GM15510 (cell line): ENCODE measurements around the gene CHST15.

Experiments
- POLR2A ChIP-seq: IDR thresholded peaks from 3 replicates; pipeline ENCODE4 v1.6.1; 2011; ENCODE audit warnings: borderline replicate concordance; ENCODE audit not compliant: insufficient read length; ENCODE audit errors: extremely low read depth

The CHST15 gene

DNA sequence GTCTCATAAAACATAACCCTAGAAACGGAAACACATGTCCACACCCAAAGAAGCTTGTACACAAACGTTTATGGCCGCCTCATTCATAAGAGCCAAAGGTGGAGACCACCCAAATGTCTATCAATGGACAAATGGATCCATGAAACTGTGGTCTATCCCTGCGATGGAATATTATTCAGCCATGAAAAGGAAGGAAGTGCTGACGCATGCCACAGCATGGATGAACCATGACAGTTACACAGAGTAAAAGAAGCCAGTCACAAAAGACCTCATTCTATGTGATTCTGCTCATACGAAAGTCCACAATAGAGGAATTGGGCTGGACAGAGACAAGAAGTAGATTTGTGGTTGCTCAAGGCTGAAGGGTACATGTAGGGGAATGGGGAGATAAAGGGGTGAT is 10.8 kb downstream of the CHST15 start:
- TF ChIP-seq POLR2A: no peak

DNA sequence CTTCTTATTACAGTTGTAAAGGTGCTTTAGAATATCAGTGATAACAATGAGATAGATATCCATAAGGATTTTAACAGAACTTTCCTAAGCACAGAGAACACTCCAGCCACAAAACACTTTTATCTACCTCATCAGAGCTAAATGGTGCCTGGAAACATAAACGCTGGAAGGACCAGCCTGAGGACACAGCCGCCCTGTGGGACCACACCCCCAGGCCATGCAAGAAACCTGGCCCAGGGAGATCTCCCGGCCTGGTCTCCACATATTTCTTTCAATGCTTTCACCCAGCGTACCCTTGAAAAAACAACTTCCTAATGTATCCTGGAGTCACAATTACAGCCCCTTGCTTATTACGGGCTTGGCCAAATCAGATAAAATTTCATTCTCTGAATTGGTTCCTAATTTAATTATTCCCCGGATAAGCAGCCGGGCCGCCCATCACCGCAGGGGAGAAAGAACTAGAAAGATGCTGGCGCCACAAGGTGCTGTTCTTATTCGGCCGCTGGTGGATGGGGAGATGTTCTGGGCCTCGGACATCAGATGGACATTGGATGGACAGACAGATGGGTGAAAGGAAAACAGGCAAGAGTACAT is 11.8 kb downstream of the CHST15 start:
- TF ChIP-seq POLR2A: no peak

DNA sequence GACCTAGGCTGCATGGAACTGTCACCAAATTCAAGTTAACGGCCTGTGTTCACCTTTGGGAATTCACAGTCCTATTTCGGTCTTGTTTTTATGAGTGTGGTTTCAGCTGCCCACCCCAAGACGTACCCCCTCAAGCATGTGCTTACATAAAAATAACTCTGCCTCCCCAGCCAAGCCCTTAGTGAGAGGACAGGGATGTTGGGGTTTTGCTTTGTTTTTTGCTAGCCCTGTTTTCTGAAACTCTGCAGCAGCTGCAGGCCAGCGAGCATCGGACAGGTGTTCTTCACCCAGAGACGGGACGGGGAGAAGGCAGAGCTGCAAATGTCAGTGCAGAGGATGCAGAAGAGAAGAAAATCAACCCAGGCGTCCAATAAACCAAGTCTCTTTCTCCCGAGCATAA is 13.5 kb downstream of the CHST15 start:
- TF ChIP-seq POLR2A: no peak

DNA sequence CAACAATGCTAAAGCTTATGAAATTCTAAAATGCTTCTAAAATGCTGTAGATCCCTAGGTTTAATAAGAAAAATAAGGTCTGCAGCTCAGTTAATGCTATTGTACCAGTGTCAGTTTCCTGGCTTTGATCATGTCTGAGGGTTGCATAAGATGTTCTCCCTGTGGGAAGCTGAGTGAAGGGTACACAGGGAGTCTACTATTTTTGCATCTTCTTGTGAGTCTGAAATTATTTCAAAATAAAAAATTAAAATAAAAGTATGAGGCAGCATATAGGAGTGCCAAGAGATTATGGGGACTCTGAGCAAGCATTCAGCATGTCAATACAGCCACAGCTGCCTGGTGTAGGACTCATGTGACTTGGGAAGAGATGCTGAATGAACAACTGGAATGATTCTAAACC is 14.7 kb downstream of the CHST15 start:
- no peak for TF ChIP-seq POLR2A

DNA sequence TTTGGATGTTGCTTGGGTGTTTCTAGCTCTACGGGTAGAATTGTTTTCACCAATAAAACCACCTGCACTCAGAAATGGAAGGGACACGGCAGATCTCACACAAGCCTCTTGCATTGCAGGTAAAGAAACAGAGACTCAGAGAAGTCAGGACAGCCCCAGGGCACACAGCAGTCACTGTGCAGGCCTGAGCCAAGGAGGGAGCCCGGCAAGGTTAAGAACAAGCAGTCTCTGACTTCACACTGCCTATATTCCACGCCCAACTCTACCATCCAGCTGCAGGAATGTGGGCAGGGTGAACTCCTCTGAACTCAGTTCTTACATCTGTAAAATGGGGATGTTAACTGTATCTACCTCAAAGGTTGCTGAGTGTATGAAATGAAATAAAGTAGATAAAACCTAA is 15.4 kb downstream of the CHST15 start:
- TF ChIP-seq POLR2A: no peak

DNA sequence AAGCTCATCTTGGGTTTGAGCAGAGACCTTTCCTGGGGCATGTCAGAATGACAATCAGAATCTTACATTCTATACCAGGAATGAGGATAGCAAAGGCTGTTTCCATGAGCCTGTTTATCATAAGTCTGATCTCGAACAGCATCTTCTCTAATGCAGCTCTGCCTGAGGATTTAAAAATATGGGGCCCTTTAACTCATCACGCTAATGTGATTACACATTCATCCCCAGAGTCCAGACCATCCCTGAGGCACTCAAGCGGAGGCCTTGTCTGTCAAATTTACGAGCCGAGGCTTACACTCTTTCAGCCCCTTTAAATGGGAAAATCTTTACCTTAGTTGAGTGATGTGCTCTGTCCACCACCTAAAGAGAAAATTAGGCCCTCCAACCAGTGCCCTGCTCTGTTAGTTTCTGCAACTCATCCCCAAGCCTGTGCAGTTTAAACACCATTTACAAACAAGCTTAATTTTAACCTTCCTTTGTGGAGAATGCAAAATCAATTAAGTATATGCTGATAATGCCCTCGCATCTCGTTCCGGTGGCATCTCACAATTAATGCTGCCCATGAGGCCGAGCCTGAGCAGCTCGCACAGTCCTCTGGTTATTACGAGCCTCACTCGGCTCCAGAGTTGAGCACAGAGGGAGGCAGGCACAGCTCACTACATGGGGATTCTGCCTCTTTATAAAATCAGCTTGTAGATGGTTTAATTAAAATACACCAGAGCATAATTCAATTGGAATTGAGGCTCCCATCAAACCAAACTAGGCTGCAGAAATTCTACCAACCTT is 16.0 kb downstream of the CHST15 start:
- no peak for TF ChIP-seq POLR2A

DNA sequence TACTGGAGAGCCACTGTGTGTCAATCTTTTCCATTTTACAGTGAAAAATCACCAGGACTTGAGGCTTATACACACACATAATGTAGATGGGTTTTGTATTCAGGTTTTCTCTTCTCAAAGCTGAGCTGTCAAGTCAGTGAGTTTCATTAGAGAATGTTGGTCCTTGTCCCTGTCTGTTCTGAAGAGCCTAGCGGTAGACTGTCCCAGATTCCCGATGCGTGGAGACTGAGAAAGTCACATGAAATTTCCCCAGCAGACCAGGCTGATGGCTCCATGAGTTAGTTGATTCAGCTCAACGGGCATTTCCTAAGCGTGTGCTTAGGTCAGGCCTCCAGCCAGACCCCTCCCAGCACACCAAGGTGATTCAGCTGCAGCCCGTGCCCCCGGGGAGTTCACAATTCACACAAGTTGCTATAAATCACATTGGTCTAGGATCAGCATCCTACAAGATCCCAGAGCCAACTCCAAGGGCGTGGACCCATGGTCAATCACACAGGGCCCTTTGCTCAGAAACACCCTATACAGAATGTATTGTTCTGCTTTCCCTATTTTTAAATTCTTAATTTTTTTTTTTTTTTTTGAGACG is 17.2 kb downstream of the CHST15 start:
- no peak for TF ChIP-seq POLR2A

DNA sequence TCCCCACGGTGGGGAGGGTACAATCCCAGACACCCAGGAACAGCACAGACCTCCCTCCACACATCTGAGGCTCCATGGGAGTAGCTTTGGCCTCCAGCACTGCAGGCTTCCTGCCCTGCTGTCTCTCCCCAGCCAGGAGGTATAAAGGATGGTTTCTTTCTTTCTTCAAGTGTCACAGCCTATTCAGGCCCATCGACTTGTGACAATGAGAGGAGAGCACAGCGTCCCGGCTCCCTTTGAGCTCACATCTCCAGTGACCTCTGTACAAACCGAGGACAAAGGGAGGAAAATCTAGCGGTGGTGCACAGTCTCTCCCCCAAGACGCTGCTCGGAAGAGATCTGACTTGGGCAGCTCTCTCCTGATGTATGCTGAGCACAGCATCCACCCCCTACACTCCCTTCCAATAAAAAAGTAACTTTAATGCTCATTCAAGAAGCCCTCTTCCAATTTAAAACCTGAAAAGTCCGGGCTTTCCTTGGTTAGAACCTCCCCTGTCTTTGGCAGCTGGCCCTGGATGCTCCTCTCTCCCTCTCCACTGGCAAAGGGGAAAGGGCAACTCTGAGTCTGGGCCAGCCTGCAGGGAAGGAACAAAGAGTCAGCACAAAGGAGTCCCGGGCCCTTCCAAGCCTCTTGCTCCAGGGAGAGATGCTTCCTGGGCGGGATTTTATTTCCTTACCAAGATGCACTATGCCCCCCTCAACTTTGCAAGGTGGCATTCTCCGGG is 18.0 kb downstream of the CHST15 start:
- no peak for TF ChIP-seq POLR2A

DNA sequence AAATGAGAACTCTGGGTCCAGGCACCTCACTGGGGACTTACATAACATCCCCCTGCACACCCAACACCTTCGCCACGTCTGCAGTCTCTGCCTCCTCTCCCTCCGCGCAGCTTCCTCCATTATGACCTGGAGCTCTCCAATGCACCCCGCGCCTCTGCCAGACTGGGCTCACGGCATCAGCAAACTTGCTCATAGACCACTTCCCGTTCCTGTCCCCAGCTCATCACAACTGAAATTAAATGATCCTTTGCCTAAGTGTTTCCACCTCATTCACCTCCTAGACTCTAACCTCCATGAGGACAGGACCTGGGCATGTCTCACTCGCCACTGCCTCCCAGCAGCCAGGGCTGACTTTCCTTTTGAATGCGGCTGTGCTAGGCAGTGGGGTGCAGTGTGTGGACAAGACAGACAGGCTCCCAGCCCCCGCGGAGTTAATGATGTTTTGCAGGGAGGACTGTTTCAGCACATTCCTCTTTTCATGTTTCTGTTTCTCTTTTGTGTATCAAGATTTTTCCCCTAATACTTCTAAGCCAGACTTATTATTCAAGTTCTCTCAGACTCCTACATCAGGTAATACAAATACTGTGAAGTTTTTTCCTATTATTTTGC is 18.8 kb downstream of the CHST15 start:
- TF ChIP-seq POLR2A: no peak

DNA sequence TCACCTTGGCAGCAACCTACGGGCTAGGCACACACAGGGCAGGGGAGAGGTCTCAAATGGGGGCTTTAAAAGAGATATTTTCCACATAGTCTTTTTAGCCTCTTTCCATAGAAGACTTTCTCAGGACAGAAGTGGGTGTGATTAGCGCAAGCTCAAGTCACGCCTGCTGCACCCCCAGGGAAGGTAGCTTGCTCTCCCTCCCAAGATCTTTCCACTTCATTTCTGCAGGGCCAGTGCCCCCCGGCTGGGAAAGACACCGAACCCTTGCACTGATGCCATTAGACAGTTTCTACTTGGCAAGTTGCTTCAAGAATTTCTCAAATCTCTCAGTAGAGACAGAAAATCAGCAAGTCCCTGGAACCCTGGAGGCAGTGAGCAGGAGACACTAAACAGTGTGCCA is 19.4 kb downstream of the CHST15 start:
- TF ChIP-seq POLR2A: no peak

DNA sequence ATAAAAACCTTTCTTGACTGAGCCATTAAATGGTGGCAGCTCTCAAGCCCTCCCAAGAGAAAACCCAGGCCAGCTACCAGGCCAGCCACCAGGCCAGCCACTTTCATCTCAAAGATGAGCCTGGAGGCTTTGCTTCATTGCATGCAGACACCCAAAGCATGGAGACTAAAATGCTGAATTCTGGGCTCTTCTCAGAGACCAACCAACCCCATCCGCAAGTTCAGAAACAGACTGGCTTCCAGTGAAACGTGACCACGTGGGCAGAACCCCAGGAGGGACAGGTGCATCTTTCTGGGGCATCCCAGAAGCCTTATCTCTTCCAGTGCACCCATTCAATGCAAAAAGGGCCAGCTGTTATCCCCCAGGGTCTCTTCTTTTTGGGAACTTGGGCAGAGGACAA is 20.9 kb downstream of the CHST15 start:
- no peak for TF ChIP-seq POLR2A

DNA sequence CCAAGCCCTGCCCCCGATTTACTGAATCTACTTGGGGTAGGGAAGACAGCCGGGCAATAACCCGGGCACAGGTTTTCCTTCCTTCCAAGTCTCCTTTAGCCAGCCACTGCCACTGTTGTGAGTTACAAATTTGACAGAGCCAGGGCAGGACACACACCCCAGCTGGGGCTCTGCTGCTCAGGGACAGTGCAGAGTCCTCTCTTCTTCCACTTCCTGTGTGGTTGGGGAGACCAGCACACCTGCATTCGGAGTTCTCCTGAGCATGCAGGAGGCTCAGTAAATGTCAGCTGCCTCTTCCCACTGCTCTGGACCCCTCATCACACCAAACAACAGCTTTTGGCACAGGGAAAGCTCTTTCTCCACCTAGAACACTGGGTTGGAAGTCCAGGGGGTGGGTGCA is 21.3 kb downstream of the CHST15 start:
- no peak for TF ChIP-seq POLR2A

DNA sequence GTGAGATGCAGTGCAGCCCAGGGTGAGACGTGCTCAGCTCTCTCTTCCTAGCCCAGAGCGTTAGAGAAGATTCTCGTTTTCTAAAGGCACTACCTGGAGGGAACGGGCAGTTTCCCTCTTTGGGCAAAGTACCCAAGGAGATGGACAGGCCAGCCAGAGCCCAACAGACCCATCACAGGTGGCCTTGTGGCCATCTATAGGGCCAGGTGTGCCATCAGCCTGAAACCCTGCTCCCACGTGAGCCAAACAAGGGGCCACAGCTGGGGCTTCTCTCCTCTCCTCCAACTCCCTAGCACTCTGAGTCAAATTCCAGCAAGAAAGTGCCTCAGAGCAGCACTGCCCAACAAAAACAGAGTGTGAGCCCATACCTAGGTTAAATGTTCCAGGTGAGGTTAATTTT is 22.3 kb downstream of the CHST15 start:
- no peak for TF ChIP-seq POLR2A

DNA sequence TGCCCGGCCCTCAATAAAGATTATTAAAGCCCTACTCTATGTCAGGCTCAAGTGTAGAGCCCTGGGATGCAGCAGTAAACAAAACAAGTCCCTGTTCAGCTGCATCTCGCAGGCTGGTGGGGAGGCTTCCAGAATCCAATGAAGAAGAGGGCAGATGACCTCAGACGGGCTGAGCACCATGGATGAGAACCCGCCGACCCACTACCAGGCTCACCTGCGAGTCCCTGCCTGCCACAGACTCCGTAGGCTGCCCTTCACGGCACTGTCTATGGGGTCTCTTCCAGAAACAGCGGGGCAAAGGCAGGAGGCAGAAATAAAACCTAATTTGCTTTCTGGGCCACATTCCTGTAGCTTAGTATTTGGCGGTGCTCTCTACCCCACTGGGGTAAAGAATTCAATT is 22.7 kb downstream of the CHST15 start:
- TF ChIP-seq POLR2A: no peak
